HCT116 (cell line): ENCODE measurements around the gene ATP6V1B1. TPM values are rescaled to one million over a fixed set of nuclear protein-coding genes. Genes with fewer than 3 reads are reported as not detected.
A peak's percentile ranks its signal among the peaks of the same experiment; 100 is the strongest.

ENCODE experiments used
- ATAC-seq: fragments of 200-7000 bp; cut with Tn5 transposase; 2 replicates; pipeline ENCODE4 v1.9.1; 2020; ENCODE audit warnings: mild to moderate bottlenecking, moderate library complexity
- BruUV-seq: library from RNA; stranded (reverse); fragments of 400-500 nt; replicated peaks from 2 replicates; lab custom pipeline; 2021; lab: Mats Ljungman, UMichigan
- CTCF ChIA-PET: fragments of 300-600 bp; sonication (Branson Sonifier 250); formaldehyde crosslinking; loops from one replicate; lab custom pipeline; 2021; ENCODE audit warnings: antibody characterized with exemption; lab: Charles Lee
- POLR2A ChIA-PET: fragments of 300-600, 350-600 bp; sonication (Branson Sonifier 250); formaldehyde crosslinking; loops from one replicate; lab custom pipeline; 2021; ENCODE audit warnings: antibody characterized with exemption; lab: Charles Lee
- RAD21 ChIA-PET, 2 experiments: fragments of 300-600 bp; sonication (Branson Sonifier 250); formaldehyde crosslinking; loops; one replicate each; lab custom pipeline; 2023; ENCODE audit warnings: low total read pairs in 2 of 2; ENCODE audit not compliant: uncharacterized antibody in 2 of 2, unreplicated experiment in 2 of 2, low non-redundant PET in 1 of 2; lab: Charles Lee
- DNase-seq: peaks from one replicate; pipeline ENCODE4 v3.0.0-alpha.2; 2010; ENCODE audit warnings: low read depth, low spot score
- H2AFZ ChIP-seq: fragments of 200-600 bp; shearing (Covaris generic), sonication (generic); 2 replicates; pipeline ENCODE4 v1.6.1; 2017; ENCODE audit warnings: low read depth, mixed run types, mixed read lengths, antibody characterized with exemption, low read length; ENCODE audit not compliant: poor library complexity, severe bottlenecking
- H3K27ac ChIP-seq: 2 replicates; pipeline ENCODE4 v1.5.1; 2012; ENCODE audit warnings: low read depth, low read length
- H3K27me3 ChIP-seq: fragments of 200-600 bp; sonication (generic); 2 replicates; pipeline ENCODE4 v1.6.1; 2016; ENCODE audit warnings: mixed run types, low read length, mixed read lengths; ENCODE audit not compliant: insufficient read depth
- H3K36me3 ChIP-seq, 2 experiments: fragments of 200-500 bp in 1 of 2; fragments of 200-600 bp in 1 of 2; sonication (Bioruptor generic) in 1 of 2; sonication (generic) in 1 of 2; 2 replicates each; pipeline versions ENCODE4 v1.5.1 to v1.6.1; 2014 to 2016; ENCODE audit warnings: low read length in 2 of 2, inconsistent platforms in 1 of 2, mixed read lengths in 1 of 2, mixed run types in 1 of 2; ENCODE audit not compliant: insufficient read depth in 2 of 2, control insufficient read depth in 1 of 2
- H3K4me1 ChIP-seq, 2 experiments: fragments of 200-600 bp in 1 of 2; sonication (generic) in 1 of 2; 2 replicates each; pipeline versions ENCODE4 v1.5.1 to v1.6.1; 2012 to 2017; ENCODE audit warnings: low read length in 2 of 2, inconsistent platforms in 1 of 2, mild to moderate bottlenecking in 1 of 2, mixed read lengths in 1 of 2, mixed run types in 1 of 2, moderate library complexity in 1 of 2; ENCODE audit not compliant: insufficient read depth in 2 of 2, control insufficient read depth in 1 of 2
- H3K4me2 ChIP-seq: fragments of 200-600 bp; sonication (generic); 2 replicates; pipeline ENCODE4 v1.6.1; 2017; ENCODE audit warnings: mixed run types, low read length, mixed read lengths
- H3K4me3 ChIP-seq, 2 experiments: fragments of 200-600 bp in 1 of 2; sonication (generic) in 1 of 2; replicated peaks in 1 of 2; 2 replicates each; pipeline ENCODE4 v1.5.1; 2011 to 2016; ENCODE audit warnings: low read length in 2 of 2, control low read depth in 1 of 2, low read depth in 1 of 2, mild to moderate bottlenecking in 1 of 2, mixed read lengths in 1 of 2, mixed run types in 1 of 2
- H3K79me2 ChIP-seq: fragments of 200-600 bp; sonication (generic); 2 replicates; pipeline ENCODE4 v1.6.1; 2017; ENCODE audit warnings: mild to moderate bottlenecking, mixed run types, low read length, moderate library complexity, mixed read lengths; ENCODE audit not compliant: insufficient read depth
- H3K9ac ChIP-seq: fragments of 200-600 bp; sonication (generic); 2 replicates; pipeline ENCODE4 v1.6.1; 2016; ENCODE audit warnings: low read length, mixed read lengths
- H3K9me2 ChIP-seq: fragments of 200-600 bp; sonication (generic), shearing (Covaris generic); 2 replicates; pipeline ENCODE4 v1.6.1; 2017; ENCODE audit warnings: mixed run types, mild to moderate bottlenecking, moderate library complexity; ENCODE audit not compliant: insufficient read depth
- H3K9me3 ChIP-seq, 2 experiments: fragments of 200-500 bp in 1 of 2; fragments of 200-600 bp in 1 of 2; sonication (Bioruptor generic) in 1 of 2; sonication (generic) in 1 of 2; 2 replicates each; pipeline ENCODE4 v1.6.1; 2014 to 2017; ENCODE audit warnings: low read length in 2 of 2, mixed read lengths in 2 of 2, inconsistent platforms in 1 of 2, low read depth in 1 of 2, mild to moderate bottlenecking in 1 of 2, mixed run types in 1 of 2, moderate library complexity in 1 of 2; ENCODE audit not compliant: control insufficient read depth in 1 of 2, insufficient read depth in 1 of 2
- H4K20me1 ChIP-seq: fragments of 200-600 bp; sonication (generic), shearing (Covaris generic); 2 replicates; pipeline ENCODE4 v1.6.1; 2017; ENCODE audit warnings: mixed run types, mild to moderate bottlenecking, moderate library complexity; ENCODE audit not compliant: insufficient read depth
- EGR1 ChIP-seq: IDR thresholded peaks from 2 replicates; pipeline ENCODE4 v1.6.1; 2012; ENCODE audit warnings: low read depth
- POLR2A ChIP-seq: IDR thresholded peaks from 2 replicates; pipeline ENCODE4 v1.7.0; 2011; ENCODE audit warnings: borderline replicate concordance; ENCODE audit not compliant: insufficient read depth, insufficient read length; ENCODE audit errors: extremely low read depth
- POLR2AphosphoS5 ChIP-seq: IDR thresholded peaks from 2 replicates; pipeline ENCODE4 v1.6.1; 2011; ENCODE audit warnings: mild to moderate bottlenecking, low read depth, low read length, moderate library complexity
- RAD21 ChIP-seq: IDR thresholded peaks from 2 replicates; pipeline ENCODE4 v1.6.1; 2012; ENCODE audit warnings: low read depth, mild to moderate bottlenecking
- SIN3A ChIP-seq: IDR thresholded peaks from 2 replicates; pipeline ENCODE4 v1.6.1; 2012; ENCODE audit warnings: low read depth
- TCF7L2 ChIP-seq: IDR thresholded peaks from 2 replicates; pipeline ENCODE4 v1.7.0; 2011; ENCODE audit warnings: borderline replicate concordance, inconsistent platforms; ENCODE audit not compliant: insufficient read depth, insufficient read length; ENCODE audit errors: extremely low read depth
- ZFX ChIP-seq: fragments of 450-650 bp; IDR thresholded peaks from 2 replicates; pipeline ENCODE4 v1.6.1; 2017
- ZNF274 ChIP-seq: fragments of 200-500 bp; sonication (Bioruptor generic); IDR thresholded peaks from 2 replicates; pipeline ENCODE4 v1.6.1; 2014; ENCODE audit warnings: mild to moderate bottlenecking, low read depth, low read length, inconsistent platforms
- intact Hi-C: fragments of 100-400 bp; cut with micrococcal nuclease; formaldehyde crosslinking; loops from 2 replicates; pipeline ENCODE4 v1.10.0; 2022
- total RNA-seq: library from RNA; stranded (reverse); gene quantifications from one replicate; pipeline ENCODE4 v1.2.1, GENCODE V29; 2021; ENCODE audit not compliant: unreplicated experiment
- TF ChIP-seq, protein P1 (sequence below): IDR thresholded peaks from 2 replicates; pipeline ENCODE4 v1.6.1; 2012
- TF ChIP-seq, protein P2 (sequence below): IDR thresholded peaks from 2 replicates; pipeline ENCODE4 v1.6.1; 2012; ENCODE audit warnings: low read depth
- TF ChIP-seq, protein P3 (sequence below), 3 experiments: fragments of 200-600 bp in 1 of 3; sonication (generic) in 1 of 3; IDR thresholded peaks in 2 of 3; conservative IDR thresholded peaks in 1 of 3; 2 replicates each; pipeline ENCODE4 v1.5.1; 2012 to 2017; ENCODE audit warnings: low read depth in 2 of 3, low read length in 2 of 3, antibody characterized with exemption in 1 of 3, borderline replicate concordance in 1 of 3, control low read depth in 1 of 3, mild to moderate bottlenecking in 1 of 3, mixed read lengths in 1 of 3, mixed run types in 1 of 3, moderate library complexity in 1 of 3; ENCODE audit not compliant: insufficient read depth in 1 of 3

ATP6V1B1 gene
- total RNA-seq, 1 experiment from 2014 or later: 0.74 TPM

DNA sequence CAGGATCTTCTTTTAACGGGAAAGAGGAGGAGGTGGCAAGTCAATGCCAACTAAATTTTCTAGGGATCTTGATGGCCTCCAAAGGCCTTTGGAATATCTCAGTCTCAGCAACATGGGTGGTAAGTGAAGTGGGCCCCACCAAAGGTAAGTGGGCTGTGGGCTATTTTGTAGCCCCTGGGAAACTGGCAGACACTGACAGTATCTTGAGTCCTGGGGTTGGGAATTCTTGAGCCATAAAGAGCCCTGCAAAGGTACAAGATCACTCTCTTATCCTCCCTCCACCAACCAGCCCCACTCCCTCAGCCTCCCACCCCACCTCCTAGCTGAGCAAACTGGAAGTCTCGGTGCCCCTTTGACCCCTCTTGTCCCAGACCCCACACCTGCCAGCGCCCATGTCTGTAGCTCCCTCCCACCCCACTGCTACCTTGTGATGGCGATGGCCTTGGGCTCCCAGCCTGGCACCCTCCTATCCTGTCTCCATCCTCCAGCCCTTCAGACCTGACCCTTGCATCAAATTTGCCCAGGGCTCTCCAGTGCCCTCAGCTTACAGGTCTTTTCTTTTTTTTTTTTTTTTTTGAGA lies 8.5 kb downstream of the ATP6V1B1 start:
- Histone ChIP-seq H3K79me2 (no peaks in the 10 kb centered on the region; the same call in 1 of the 2 replicates), H3K9me3 (no peaks in the 10 kb centered on the region), H2AFZ (no peak overlapping the region), H3K27me3 (no peaks in the 10 kb centered on the region), H3K27ac (no peak overlapping the region), H3K4me1 (peaks cover 16 to 34% of the 10 kb centered on the region in 2 experiments), H4K20me1 (no peaks in the 10 kb centered on the region), H3K4me2 (no peak overlapping the region), H3K36me3 (no peaks in the 10 kb centered on the region; a peak in 1 of 4 replicates), H3K4me3 (no peak overlapping the region), H3K9me2 (no peaks in the 10 kb centered on the region), H3K9ac (no peak overlapping the region)
- no peak for DNase-seq
- no peak for TF ChIP-seq POLR2A
- TF ChIP-seq, protein P1, sequence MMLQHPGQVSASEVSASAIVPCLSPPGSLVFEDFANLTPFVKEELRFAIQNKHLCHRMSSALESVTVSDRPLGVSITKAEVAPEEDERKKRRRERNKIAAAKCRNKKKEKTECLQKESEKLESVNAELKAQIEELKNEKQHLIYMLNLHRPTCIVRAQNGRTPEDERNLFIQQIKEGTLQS: no peak
- TF ChIP-seq POLR2AphosphoS5: no peak
- no peak for TF ChIP-seq ZFX
- TF ChIP-seq EGR1: no peak
- TF ChIP-seq ZNF274: no peak
- no peak for TF ChIP-seq SIN3A
- no peak for TF ChIP-seq TCF7L2
- ChIA-PET POLR2A (no interaction called here), RAD21 (no interaction called here), CTCF (no interaction called here)
- BruUV-seq: no TSS peak
- no peak for ATAC-seq
- intact Hi-C loops: loop anchor here (10.0 kb wide), 1 partner anchor 639 kb away; the partner anchor contains the start of gene FAM136A

DNA sequence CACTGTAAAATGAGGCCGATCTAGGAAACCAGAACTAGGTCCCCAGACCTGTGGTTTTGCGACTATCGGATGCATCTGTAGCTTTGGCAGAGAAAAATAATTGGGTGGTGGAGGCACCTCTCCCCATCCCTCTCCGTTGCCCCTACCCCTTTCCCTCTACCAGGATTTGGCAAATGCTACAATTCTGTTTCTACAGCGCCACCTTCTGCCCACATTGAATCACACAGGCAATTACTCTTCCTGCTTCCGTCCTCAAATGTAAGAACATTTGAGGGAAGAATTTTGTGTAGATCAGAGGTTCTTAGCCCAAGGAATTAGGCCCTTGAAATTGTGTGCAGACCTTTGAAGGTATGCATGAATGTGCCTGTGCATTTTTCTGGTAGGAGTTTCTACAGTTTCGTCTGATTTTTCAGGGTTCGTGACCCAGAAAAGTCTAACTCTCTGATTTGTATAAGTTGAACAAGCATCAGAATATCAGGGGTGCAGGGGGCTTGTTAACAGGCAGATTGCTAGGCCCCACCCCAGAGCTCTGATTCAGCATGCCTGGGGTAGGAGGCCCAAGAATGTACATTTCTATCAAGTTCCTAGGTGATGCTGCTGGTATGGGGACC lies 11.2 kb downstream of the ATP6V1B1 start:
- Histone ChIP-seq H3K9me3 (no peaks in the 10 kb centered on the region), H3K27me3 (no peaks in the 10 kb centered on the region), H3K9me2 (no peaks in the 10 kb centered on the region), H3K27ac (no peak overlapping the region), H2AFZ (no peak overlapping the region), H3K9ac (peak overlapping the region; percentile 63), H3K4me3 (peak overlapping the region; percentile 58 to 59), H3K36me3 (no peaks in the 10 kb centered on the region; a peak in 1 of 4 replicates), H3K4me2 (peak overlapping the region; percentile 75), H4K20me1 (no peaks in the 10 kb centered on the region), H3K4me1 (peaks cover 16 to 34% of the 10 kb centered on the region in 2 experiments), H3K79me2 (no peaks in the 10 kb centered on the region; the same call in 1 of the 2 replicates)
- DNase-seq (peak; percentile 47), ATAC-seq (peak; percentile 24; the same call in 1 of the 2 replicates)
- ChIA-PET POLR2A (interaction anchor here (1.0 kb wide), 1 partner anchor 95 kb away, joined by 3 read pairs; no protein-coding TSS in a partner anchor), RAD21 (interaction anchor here (1.1 to 1.9 kb wide), 4 partner anchors 71 to 158 kb away, joined by 3 to 8 read pairs (median 4); no protein-coding TSS in a partner anchor), CTCF (interaction anchor here (0.7 to 3.9 kb wide), 16 partner anchors 11 to 643 kb away, joined by 3 to 79 read pairs (median 5); partner anchors contain the start of genes ATP6V1B1 and FIGLA)
- intact Hi-C loops: loop anchor here (1.0 to 10.0 kb wide), 4 partner anchors 84 to 642 kb away; partner anchors contain the start of gene FAM136A
- BruUV-seq: no TSS peak
- TF ChIP-seq EGR1: no peak
- TF ChIP-seq ZNF274: no peak
- TF ChIP-seq RAD21: peak; percentile 83
- no peak for TF ChIP-seq POLR2A
- TF ChIP-seq POLR2AphosphoS5: no peak
- TF ChIP-seq, protein P2, sequence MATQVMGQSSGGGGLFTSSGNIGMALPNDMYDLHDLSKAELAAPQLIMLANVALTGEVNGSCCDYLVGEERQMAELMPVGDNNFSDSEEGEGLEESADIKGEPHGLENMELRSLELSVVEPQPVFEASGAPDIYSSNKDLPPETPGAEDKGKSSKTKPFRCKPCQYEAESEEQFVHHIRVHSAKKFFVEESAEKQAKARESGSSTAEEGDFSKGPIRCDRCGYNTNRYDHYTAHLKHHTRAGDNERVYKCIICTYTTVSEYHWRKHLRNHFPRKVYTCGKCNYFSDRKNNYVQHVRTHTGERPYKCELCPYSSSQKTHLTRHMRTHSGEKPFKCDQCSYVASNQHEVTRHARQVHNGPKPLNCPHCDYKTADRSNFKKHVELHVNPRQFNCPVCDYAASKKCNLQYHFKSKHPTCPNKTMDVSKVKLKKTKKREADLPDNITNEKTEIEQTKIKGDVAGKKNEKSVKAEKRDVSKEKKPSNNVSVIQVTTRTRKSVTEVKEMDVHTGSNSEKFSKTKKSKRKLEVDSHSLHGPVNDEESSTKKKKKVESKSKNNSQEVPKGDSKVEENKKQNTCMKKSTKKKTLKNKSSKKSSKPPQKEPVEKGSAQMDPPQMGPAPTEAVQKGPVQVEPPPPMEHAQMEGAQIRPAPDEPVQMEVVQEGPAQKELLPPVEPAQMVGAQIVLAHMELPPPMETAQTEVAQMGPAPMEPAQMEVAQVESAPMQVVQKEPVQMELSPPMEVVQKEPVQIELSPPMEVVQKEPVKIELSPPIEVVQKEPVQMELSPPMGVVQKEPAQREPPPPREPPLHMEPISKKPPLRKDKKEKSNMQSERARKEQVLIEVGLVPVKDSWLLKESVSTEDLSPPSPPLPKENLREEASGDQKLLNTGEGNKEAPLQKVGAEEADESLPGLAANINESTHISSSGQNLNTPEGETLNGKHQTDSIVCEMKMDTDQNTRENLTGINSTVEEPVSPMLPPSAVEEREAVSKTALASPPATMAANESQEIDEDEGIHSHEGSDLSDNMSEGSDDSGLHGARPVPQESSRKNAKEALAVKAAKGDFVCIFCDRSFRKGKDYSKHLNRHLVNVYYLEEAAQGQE: no peak
- TF ChIP-seq, protein P3, sequence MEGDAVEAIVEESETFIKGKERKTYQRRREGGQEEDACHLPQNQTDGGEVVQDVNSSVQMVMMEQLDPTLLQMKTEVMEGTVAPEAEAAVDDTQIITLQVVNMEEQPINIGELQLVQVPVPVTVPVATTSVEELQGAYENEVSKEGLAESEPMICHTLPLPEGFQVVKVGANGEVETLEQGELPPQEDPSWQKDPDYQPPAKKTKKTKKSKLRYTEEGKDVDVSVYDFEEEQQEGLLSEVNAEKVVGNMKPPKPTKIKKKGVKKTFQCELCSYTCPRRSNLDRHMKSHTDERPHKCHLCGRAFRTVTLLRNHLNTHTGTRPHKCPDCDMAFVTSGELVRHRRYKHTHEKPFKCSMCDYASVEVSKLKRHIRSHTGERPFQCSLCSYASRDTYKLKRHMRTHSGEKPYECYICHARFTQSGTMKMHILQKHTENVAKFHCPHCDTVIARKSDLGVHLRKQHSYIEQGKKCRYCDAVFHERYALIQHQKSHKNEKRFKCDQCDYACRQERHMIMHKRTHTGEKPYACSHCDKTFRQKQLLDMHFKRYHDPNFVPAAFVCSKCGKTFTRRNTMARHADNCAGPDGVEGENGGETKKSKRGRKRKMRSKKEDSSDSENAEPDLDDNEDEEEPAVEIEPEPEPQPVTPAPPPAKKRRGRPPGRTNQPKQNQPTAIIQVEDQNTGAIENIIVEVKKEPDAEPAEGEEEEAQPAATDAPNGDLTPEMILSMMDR (IDR thresholded peaks at IDR 0.05 in 2 of 3, conservative IDR thresholded peaks at IDR 0.05 in 1 of 3; ENCODE audit: borderline replicate concordance in 1 of 3, insufficient read depth in 1 of 3, low read depth in 2 of 3, low read length in 2 of 3): peak; percentile 75 to 93 (median 83)
